Thymus (tissue), 2 donors: ENCODE data around the gene PXMP4. TPM values are rescaled to one million over a fixed set of nuclear protein-coding genes. Genes with fewer than 3 reads are reported as not detected.

Source experiments
- polyA plus RNA-seq: library from polyadenylated mRNA; stranded (reverse); fragments of 200-250 nt; gene quantifications from one replicate; pipeline ENCODE4 v1.2.3, GENCODE V29; 2013
- total RNA-seq: library from RNA; stranded (reverse); fragments of 120-200 nt; gene quantifications from one replicate; pipeline ENCODE4 v1.2.4, GENCODE V29; 2013
- donor health status: healthy.

PXMP4 gene
- total and polyA plus RNA-seq, 2 donors = 3.8 to 4.0 TPM

Other genes starting within 250 kb of the PXMP4 start
- gene CBFA2T2, start 230.2 kb downstream of the PXMP4 start, total RNA-seq = 6.4 TPM
- gene CBFA2T2, start 230.2 kb downstream of the PXMP4 start, polyA plus RNA-seq = 9.1 TPM
- 0.09 TPM for gene C20orf144, start 58.0 kb downstream of the PXMP4 start, total RNA-seq
- 0.23 TPM for gene C20orf144, start 58.0 kb downstream of the PXMP4 start, polyA plus RNA-seq
- 1.2 TPM for gene ACTL10, start 53.4 kb downstream of the PXMP4 start, total RNA-seq
- gene ACTL10, start 53.4 kb downstream of the PXMP4 start, polyA plus RNA-seq = 2.8 TPM
- gene NECAB3, start 45.9 kb downstream of the PXMP4 start, total RNA-seq = 6.5 TPM
- gene NECAB3, start 45.9 kb downstream of the PXMP4 start, polyA plus RNA-seq = 20.3 TPM
- 13.3 TPM for gene E2F1, start 33.9 kb downstream of the PXMP4 start, total RNA-seq
- 3.3 TPM for gene E2F1, start 33.9 kb downstream of the PXMP4 start, polyA plus RNA-seq
- gene ZNF341, start 11.7 kb upstream of the PXMP4 start, total RNA-seq = 1.6 TPM
- 4.7 TPM for gene ZNF341, start 11.7 kb upstream of the PXMP4 start, polyA plus RNA-seq
- 39.9 TPM for gene CHMP4B, start 91.0 kb upstream of the PXMP4 start, total RNA-seq
- 130 TPM for gene CHMP4B, start 91.0 kb upstream of the PXMP4 start, polyA plus RNA-seq